HEK293T (cell line): ENCODE data around the gene MSANTD7.

Experiments used
- ARNT ChIP-seq: fragments of 450-650 bp; IDR thresholded peaks from 2 replicates; pipeline ENCODE4 v1.6.1; 2017; ENCODE audit warnings: mild to moderate bottlenecking
- BHLHE40 ChIP-seq: fragments of 450-650 bp; IDR thresholded peaks from 2 replicates; pipeline ENCODE4 v1.6.1; 2016; ENCODE audit warnings: mild to moderate bottlenecking, moderate library complexity, borderline replicate concordance
- CTBP1 ChIP-seq: fragments of 450-650 bp; IDR thresholded peaks from 2 replicates; pipeline ENCODE4 v1.6.1; 2016; ENCODE audit warnings: borderline replicate concordance
- ELF4 ChIP-seq: fragments of 450-650 bp; IDR thresholded peaks from 2 replicates; pipeline ENCODE4 v1.6.1; 2017; ENCODE audit warnings: antibody characterized with exemption
- FOXA1 ChIP-seq: fragments of 450-650 bp; IDR thresholded peaks from 2 replicates; pipeline ENCODE4 v1.6.1; 2016; ENCODE audit warnings: mild to moderate bottlenecking
- FOXM1 ChIP-seq: fragments of 450-650 bp; IDR thresholded peaks from 2 replicates; pipeline ENCODE4 v1.6.1; 2017; ENCODE audit warnings: mild to moderate bottlenecking, borderline replicate concordance
- HDGF ChIP-seq: fragments of 450-650 bp; IDR thresholded peaks from 2 replicates; pipeline ENCODE4 v1.6.1; 2017; ENCODE audit warnings: antibody characterized with exemption, borderline replicate concordance
- L3MBTL2 ChIP-seq: fragments of 450-650 bp; conservative IDR thresholded peaks from 2 replicates; pipeline ENCODE4 v1.6.1; 2016; ENCODE audit warnings: mild to moderate bottlenecking
- NFRKB ChIP-seq: fragments of 450-650 bp; IDR thresholded peaks from 2 replicates; pipeline ENCODE4 v1.6.1; 2016; ENCODE audit warnings: mild to moderate bottlenecking, moderate library complexity
- SP1 ChIP-seq: fragments of 450-650 bp; IDR thresholded peaks from 2 replicates; pipeline ENCODE4 v1.6.1; 2017
- SUZ12 ChIP-seq: fragments of 450-650 bp; IDR thresholded peaks from 2 replicates; pipeline ENCODE4 v1.6.1; 2016; ENCODE audit warnings: mild to moderate bottlenecking
- TARDBP ChIP-seq: fragments of 450-650 bp; IDR thresholded peaks from 2 replicates; pipeline ENCODE4 v1.6.1; 2016

DNA sequence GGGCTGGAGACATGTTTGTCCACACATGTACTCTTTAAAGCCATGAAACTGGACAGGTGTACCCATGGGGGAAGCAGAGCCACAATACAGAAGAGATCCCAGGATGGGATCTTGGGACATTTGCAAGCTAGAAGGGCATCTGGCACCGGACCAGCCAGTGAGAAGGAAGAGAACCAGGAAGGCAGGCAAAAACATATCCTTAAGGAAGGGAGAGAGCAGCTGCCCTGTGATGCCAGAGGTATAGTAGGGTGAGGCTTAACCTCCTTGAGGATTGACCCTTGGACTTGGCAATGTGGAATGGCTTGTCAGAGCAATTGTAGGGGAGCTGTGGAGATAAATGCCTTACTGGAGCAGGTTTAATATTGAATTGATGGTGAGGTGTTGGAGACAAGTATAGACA is 22.7 kb downstream of the MSANTD7 start:
- TF ChIP-seq SP1, result no peak
- no peak for TF ChIP-seq ELF4
- TF ChIP-seq ARNT, result no peak
- no peak for TF ChIP-seq FOXM1
- TF ChIP-seq HDGF, result no peak
- no peak for TF ChIP-seq CTBP1
- no peak for TF ChIP-seq SUZ12
- TF ChIP-seq NFRKB, result no peak
- TF ChIP-seq TARDBP, result no peak
- TF ChIP-seq BHLHE40, result no peak
- TF ChIP-seq L3MBTL2, result no peak
- no peak for TF ChIP-seq FOXA1
